Lower leg skin (tissue), 4 donors: Measurements from ENCODE around the gene TNFRSF8. TPM values are rescaled to one million over a fixed set of nuclear protein-coding genes. Genes with fewer than 3 reads are reported as not detected.
A peak's percentile ranks its signal among the peaks of the same experiment; 100 is the strongest.

Source experiments
- DNase-seq, 2 donors: peaks; one replicate each; pipeline ENCODE4 v3.0.0-alpha.2; 2019; ENCODE audit warnings: low spot score in 2 of 2
- H3K4me3 ChIP-seq: fragments of 200-600 bp; sonication (generic); 2 replicates; pipeline ENCODE4 v1.5.1; 2017; ENCODE audit warnings: mild to moderate bottlenecking, low read depth; ENCODE audit not compliant: poor library complexity, severe bottlenecking
- POLR2A ChIP-seq, 2 donors: fragments of 450-650 bp; IDR thresholded peaks; one replicate each; pipeline ENCODE4 v1.6.1; 2016 to 2017; ENCODE audit warnings: antibody characterized with exemption in 2 of 2, mild to moderate bottlenecking in 1 of 2, moderate library complexity in 1 of 2
- WGBS, 2 donors: methylation state at CpG; one replicate each; pipeline ENCODE4 v1.1.5; 2018; 5-methylcytosine and 5-hydroxymethylcytosine counted together
- intact Hi-C: fragments of 100-400 bp; cut with DNase I; formaldehyde crosslinking; loops from one replicate; pipeline ENCODE4 v1.15.0; 2023; ENCODE audit warnings: low total_unique reads
- total RNA-seq, 4 donors: library from RNA; depleted of rRNA; stranded (reverse); fragments of >200 nt; gene quantifications; one replicate each; pipeline ENCODE4 v1.1.0, GENCODE V29; 2016
- TF ChIP-seq, protein P1 (sequence below), 3 donors: fragments of 450-650 bp; IDR thresholded peaks; one replicate each; pipeline ENCODE4 v1.5.1; 2016; ENCODE audit warnings: antibody characterized with exemption in 3 of 3, mild to moderate bottlenecking in 3 of 3, moderate library complexity in 2 of 3

The TNFRSF8 gene
- total RNA-seq, 4 donors from 2014 or later = 0.72 to 4.1 (median 1.9) TPM

DNA sequence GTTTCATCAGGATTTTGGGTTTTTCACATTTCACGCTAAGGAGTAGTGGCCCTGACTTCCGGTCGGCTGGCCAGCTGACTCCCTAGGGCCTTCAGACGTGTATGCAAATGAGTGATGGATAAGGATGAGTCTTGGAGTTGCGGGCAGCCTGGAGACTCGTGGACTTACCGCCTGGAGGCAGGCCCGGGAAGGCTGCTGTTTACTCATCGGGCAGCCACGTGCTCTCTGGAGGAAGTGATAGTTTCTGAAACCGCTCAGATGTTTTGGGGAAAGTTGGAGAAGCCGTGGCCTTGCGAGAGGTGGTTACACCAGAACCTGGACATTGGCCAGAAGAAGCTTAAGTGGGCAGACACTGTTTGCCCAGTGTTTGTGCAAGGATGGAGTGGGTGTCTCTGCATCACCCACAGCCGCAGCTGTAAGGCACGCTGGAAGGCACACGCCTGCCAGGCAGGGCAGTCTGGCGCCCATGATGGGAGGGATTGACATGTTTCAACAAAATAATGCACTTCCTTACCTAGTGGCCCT, 80.6 kb downstream of the TNFRSF8 start:
- H3K4me3 ChIP-seq = no peak overlapping the region
- DNase-seq = peak; percentile 84 to 96
- TF ChIP-seq, protein P1, sequence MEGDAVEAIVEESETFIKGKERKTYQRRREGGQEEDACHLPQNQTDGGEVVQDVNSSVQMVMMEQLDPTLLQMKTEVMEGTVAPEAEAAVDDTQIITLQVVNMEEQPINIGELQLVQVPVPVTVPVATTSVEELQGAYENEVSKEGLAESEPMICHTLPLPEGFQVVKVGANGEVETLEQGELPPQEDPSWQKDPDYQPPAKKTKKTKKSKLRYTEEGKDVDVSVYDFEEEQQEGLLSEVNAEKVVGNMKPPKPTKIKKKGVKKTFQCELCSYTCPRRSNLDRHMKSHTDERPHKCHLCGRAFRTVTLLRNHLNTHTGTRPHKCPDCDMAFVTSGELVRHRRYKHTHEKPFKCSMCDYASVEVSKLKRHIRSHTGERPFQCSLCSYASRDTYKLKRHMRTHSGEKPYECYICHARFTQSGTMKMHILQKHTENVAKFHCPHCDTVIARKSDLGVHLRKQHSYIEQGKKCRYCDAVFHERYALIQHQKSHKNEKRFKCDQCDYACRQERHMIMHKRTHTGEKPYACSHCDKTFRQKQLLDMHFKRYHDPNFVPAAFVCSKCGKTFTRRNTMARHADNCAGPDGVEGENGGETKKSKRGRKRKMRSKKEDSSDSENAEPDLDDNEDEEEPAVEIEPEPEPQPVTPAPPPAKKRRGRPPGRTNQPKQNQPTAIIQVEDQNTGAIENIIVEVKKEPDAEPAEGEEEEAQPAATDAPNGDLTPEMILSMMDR (IDR thresholded peaks at IDR 0.05) = no peak
- TF ChIP-seq POLR2A (IDR thresholded peaks at IDR 0.05) = no peak
- intact Hi-C loops = no loop called here
- WGBS, 2 donors = 43 to 52% methylated on average over 17 of the region's 17 CpGs

DNA sequence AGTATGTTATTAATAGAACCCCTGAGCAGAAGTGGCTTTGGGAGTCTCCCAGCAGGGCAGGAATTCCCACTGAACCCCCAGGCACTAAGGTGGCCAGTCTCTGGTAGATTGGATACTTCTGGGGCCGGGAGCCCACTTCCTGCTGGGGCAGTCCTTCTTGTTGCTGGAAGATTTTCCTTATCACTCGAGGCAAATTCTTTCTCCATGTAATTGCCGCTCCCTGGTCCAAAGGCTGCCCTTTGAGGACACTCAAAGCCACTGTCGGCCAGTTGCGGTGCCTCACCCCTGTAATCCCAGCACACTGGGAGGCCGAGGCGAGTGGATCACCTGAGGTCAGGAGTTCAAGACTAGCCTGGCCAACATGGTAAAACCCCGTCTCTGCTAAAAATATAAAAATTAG, 81.1 kb downstream of the TNFRSF8 start:
- no peak for TF ChIP-seq POLR2A (IDR thresholded peaks at IDR 0.05)
- TF ChIP-seq, protein P1 (IDR thresholded peaks at IDR 0.05) = no peak
- DNase-seq = no peak
- 85 to 86% methylated on average over 8 of the region's 8 CpGs for WGBS, 2 donors
- H3K4me3 ChIP-seq = no peak overlapping the region
- intact Hi-C loops = no loop called here

DNA sequence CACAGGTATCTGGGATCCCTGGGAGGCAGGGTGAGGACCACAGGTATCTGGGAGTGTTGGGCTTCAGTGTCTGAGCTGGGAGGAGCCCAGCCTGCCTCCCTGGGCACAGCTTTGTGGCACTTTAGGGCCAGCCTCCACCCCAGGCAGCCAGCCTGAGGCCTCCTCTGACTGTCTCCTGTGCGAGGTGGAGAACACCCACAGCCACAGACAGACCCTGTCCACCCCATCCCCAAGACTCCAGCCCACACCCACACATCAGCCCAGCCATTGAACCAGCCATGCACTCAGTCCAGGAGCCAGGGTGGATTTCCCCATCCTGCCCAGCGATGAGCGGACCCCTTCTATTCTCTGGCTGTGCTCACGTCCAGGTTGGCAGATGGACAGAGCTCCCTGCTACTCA, 81.9 kb downstream of the TNFRSF8 start:
- intact Hi-C loops = no loop called here
- TF ChIP-seq POLR2A (IDR thresholded peaks at IDR 0.05) = no peak
- TF ChIP-seq, protein P1 (IDR thresholded peaks at IDR 0.05) = no peak
- no peak overlapping the region for H3K4me3 ChIP-seq
- no peak for DNase-seq
- 96 to 98% methylated on average over 4 of the region's 4 CpGs for WGBS, 2 donors

DNA sequence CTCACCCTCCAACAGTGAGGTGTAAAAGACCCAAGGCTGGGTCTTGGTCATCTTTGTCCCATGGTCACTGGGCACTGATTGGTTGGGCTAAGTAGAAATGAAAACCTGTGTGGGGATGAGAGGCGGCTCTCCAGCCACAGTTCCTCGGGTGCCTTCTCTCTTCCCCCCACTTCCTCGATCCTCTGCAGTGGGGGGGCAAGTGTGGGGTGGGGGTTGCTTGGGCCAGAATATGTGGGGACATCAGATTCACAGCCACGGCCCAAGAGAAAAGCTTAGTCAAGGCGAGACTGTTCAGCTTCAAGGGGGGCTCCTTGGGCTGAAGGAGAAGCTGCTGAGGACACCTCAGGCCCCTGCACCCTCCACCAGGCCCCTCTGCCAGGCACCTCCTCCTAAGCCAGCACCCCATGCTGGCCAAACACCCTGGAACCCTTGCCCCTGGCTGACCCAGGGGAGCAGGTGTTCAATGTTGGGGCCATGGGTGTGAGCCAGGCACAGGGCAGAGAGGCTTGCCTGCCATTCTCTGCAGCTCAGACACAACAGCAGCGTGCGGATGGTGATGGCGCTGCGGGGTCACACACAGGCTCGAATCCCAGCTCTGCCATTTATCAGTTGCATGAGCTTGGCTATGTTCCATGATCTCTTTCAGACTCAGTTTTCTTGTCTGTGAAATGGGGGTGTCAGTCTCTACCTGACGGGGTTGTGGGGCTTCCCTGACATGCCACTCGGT, 82.7 kb downstream of the TNFRSF8 start:
- TF ChIP-seq, protein P1 (IDR thresholded peaks at IDR 0.05) = no peak
- no peak for TF ChIP-seq POLR2A (IDR thresholded peaks at IDR 0.05)
- intact Hi-C loops = no loop called here
- no peak overlapping the region for H3K4me3 ChIP-seq
- DNase-seq = no peak
- WGBS, 2 donors = 83 to 92% methylated on average over 12 of the region's 12 CpGs

DNA sequence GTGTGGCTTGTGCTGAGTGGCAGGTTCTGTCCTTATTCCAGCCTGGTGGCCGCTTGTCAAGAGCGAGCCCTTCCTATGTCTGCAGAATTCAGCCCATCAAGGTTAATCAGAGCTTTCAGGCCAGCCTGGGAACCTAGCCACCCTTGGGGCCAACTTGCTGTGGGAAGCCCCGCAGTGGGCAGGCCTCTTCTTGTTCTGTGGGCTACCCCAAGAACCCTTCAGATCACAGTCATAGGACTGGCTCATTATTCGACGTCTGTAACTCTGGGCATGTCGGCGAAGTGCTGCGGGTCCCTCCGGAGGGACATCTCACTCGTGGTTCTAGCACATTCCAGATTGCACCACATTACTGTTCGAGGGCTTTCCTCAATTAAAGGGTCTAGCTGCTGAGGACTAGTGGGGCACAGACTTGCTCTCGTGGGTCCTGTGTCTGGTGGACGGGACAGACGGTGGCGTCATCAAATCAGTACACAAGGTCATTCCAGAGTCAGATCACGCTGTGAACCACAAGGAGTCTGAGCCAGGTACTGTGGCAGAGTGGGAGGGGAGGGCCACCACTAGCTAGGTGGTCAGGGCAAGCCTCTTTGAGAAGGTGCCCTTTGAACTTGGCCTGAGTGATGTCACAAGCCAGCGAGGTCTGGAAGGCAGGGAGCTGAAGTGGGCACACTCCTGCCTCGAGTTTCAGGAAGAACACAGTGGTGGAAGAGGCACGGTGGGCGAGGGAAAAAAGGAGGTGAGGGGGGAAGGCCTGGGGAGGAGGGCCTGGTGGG, 83.4 kb downstream of the TNFRSF8 start:
- intact Hi-C loops = no loop called here
- TF ChIP-seq, protein P1 (IDR thresholded peaks at IDR 0.05) = no peak
- no peak for TF ChIP-seq POLR2A (IDR thresholded peaks at IDR 0.05)
- DNase-seq = no peak
- H3K4me3 ChIP-seq = no peak overlapping the region
- WGBS, 2 donors = 85% methylated on average over 20 of the region's 20 CpGs
